ENCODE results near the gene SPG7.
A peak's percentile ranks its signal among the peaks of the same experiment; 100 is the strongest.

Gene SPG7

DNA sequence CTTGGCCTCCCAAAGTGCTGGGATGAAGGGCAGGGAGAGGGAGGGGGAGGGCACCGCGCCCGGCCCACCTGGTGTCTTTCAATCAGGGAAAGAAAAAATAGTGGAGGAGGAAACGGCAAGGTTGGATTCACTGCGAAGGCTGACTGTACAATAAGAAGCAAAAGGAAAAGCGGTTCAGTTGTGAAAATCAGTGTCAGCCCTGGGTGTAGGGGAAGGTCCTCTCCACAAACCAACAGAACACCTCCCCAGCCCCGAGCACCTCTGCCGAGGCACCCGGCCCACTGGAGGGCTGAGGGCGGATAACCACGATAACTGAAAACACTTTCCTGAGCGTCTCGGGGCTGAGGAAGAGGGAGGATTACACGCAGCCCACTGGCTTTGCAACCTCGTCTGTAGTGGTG lies 1.4 kb upstream of the SPG7 start:
- TF ChIP-seq SPI1 (IDR thresholded peaks at IDR 0.05; ENCODE audit: borderline replicate concordance, low read depth) (no peak), POLR2AphosphoS5 (IDR thresholded peaks at IDR 0.05; ENCODE audit: low read depth) (no peak), GABPA (IDR thresholded peaks at IDR 0.05; ENCODE audit: low read depth) (no peak)
- TF ChIP-seq, protein P1, sequence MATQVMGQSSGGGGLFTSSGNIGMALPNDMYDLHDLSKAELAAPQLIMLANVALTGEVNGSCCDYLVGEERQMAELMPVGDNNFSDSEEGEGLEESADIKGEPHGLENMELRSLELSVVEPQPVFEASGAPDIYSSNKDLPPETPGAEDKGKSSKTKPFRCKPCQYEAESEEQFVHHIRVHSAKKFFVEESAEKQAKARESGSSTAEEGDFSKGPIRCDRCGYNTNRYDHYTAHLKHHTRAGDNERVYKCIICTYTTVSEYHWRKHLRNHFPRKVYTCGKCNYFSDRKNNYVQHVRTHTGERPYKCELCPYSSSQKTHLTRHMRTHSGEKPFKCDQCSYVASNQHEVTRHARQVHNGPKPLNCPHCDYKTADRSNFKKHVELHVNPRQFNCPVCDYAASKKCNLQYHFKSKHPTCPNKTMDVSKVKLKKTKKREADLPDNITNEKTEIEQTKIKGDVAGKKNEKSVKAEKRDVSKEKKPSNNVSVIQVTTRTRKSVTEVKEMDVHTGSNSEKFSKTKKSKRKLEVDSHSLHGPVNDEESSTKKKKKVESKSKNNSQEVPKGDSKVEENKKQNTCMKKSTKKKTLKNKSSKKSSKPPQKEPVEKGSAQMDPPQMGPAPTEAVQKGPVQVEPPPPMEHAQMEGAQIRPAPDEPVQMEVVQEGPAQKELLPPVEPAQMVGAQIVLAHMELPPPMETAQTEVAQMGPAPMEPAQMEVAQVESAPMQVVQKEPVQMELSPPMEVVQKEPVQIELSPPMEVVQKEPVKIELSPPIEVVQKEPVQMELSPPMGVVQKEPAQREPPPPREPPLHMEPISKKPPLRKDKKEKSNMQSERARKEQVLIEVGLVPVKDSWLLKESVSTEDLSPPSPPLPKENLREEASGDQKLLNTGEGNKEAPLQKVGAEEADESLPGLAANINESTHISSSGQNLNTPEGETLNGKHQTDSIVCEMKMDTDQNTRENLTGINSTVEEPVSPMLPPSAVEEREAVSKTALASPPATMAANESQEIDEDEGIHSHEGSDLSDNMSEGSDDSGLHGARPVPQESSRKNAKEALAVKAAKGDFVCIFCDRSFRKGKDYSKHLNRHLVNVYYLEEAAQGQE (IDR thresholded peaks at IDR 0.05; ENCODE audit: insufficient replicate concordance, low read depth) = no peak
- TF ChIP-seq, protein P2, sequence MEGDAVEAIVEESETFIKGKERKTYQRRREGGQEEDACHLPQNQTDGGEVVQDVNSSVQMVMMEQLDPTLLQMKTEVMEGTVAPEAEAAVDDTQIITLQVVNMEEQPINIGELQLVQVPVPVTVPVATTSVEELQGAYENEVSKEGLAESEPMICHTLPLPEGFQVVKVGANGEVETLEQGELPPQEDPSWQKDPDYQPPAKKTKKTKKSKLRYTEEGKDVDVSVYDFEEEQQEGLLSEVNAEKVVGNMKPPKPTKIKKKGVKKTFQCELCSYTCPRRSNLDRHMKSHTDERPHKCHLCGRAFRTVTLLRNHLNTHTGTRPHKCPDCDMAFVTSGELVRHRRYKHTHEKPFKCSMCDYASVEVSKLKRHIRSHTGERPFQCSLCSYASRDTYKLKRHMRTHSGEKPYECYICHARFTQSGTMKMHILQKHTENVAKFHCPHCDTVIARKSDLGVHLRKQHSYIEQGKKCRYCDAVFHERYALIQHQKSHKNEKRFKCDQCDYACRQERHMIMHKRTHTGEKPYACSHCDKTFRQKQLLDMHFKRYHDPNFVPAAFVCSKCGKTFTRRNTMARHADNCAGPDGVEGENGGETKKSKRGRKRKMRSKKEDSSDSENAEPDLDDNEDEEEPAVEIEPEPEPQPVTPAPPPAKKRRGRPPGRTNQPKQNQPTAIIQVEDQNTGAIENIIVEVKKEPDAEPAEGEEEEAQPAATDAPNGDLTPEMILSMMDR (IDR thresholded peaks at IDR 0.05; ENCODE audit: insufficient read depth, low read length) = no peak
- Histone ChIP-seq H3K27me3 (ENCODE audit: insufficient read depth, poor library complexity, severe bottlenecking) (no peaks in the 10 kb centered on the region), H3K4me3 (replicated peaks; ENCODE audit: insufficient read depth, low read length) (no peak overlapping the region), H3K27ac (replicated peaks) (peak overlapping the region; percentile 87)
- DNase-seq (ENCODE audit: low read depth in 1 of 2, low spot score in 1 of 2) = peak in 1 of 2 experiments; percentile 3

DNA sequence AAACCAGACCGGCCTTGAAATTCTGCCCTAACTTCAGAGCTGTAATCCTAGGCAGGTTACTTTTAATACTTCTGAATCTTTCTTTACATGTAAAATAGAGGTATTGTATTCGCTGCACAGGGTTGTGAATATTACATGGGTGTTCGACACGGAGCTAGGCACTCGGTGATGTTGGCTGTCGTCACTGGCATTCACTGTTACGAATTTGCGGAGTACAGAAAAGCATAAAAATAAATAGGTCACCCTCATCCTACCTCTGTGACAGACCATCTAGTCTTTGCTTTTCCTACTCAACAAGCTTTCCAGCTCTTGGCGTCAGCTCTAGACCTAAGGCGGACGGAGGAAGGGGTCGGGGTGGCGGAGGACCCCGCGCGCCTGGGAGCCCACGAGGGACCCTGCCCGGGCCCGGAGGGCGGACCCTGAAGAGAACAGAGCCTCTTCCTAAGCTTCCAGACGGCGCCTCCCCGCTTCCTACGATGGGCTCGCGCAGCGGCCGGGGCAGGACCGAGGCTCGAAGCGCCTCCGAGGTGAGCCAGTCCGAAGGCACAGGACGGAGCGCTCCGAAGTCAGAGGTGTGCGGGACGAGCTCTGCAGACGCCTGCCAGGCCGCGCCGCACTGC lies 879 bp upstream of the SPG7 start:
- DNase-seq (ENCODE audit: low read depth in 1 of 2, low spot score in 1 of 2) = no peak
- TF ChIP-seq GABPA (IDR thresholded peaks at IDR 0.05; ENCODE audit: low read depth) = no peak
- TF ChIP-seq, protein P1 (IDR thresholded peaks at IDR 0.05; ENCODE audit: insufficient replicate concordance, low read depth) = no peak
- TF ChIP-seq, protein P2 (IDR thresholded peaks at IDR 0.05; ENCODE audit: insufficient read depth, low read length) = no peak
- no peak for TF ChIP-seq SPI1 (IDR thresholded peaks at IDR 0.05; ENCODE audit: borderline replicate concordance, low read depth)
- no peak for TF ChIP-seq POLR2AphosphoS5 (IDR thresholded peaks at IDR 0.05; ENCODE audit: low read depth)
- Histone ChIP-seq H3K27ac (replicated peaks) (peak overlapping the region; percentile 87), H3K27me3 (ENCODE audit: insufficient read depth, poor library complexity, severe bottlenecking) (no peaks in the 10 kb centered on the region), H3K4me3 (replicated peaks; ENCODE audit: insufficient read depth, low read length) (peak overlapping the region; percentile 68)

DNA sequence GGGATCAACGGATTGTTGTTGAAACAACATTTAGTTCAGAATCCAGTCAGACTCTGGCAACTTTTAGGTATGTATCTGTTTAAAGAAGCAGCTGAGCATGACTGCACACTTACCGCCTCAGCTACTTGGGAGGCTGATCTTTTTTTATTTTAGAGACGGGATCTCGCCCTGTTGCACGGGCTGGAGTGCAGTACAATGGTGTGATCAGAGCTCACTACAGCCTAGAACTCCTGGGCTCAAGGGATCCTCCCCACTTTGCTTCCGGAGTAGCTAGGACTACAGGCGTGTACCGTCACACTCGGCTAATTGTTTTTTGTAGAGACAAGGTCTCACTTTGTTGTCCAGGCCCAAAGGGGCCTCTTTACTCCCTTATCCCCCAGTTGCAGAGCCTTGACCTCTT lies 2.3 kb downstream of the SPG7 start:
- H3K27me3 ChIP-seq (ENCODE audit: insufficient read depth, poor library complexity, severe bottlenecking) = no peaks in the 10 kb centered on the region
- no peak for DNase-seq (ENCODE audit: low read depth in 1 of 2, low spot score in 1 of 2)
- TF ChIP-seq SPI1 (IDR thresholded peaks at IDR 0.05; ENCODE audit: borderline replicate concordance, low read depth) (no peak), GABPA (IDR thresholded peaks at IDR 0.05; ENCODE audit: low read depth) (no peak), POLR2AphosphoS5 (IDR thresholded peaks at IDR 0.05; ENCODE audit: low read depth) (no peak)
- TF ChIP-seq, protein P2 (IDR thresholded peaks at IDR 0.05; ENCODE audit: insufficient read depth, low read length) = no peak
- TF ChIP-seq, protein P1 (IDR thresholded peaks at IDR 0.05; ENCODE audit: insufficient replicate concordance, low read depth) = no peak
- no peak overlapping the region for H3K4me3 ChIP-seq (replicated peaks; ENCODE audit: insufficient read depth, low read length)
- H3K27ac ChIP-seq (replicated peaks) = no peak overlapping the region

Measured in HL-60 (cell line).